ENCODE data around the gene SLC22A16.

Gene SLC22A16

GRCh38 chr6:110399219-110400071, 77.0 kb downstream of the SLC22A16 start:
- DNase-seq, result no peak

GRCh38 chr6:110398778-110399177, 77.6 kb downstream of the SLC22A16 start:
- DNase-seq, result no peak

GRCh38 chr6:110395221-110395620, 81.2 kb downstream of the SLC22A16 start:
- DNase-seq, result no peak

GRCh38 chr6:110394409-110394808, 82.0 kb downstream of the SLC22A16 start:
- no peak for DNase-seq

GRCh38 chr6:110392727-110393126, 83.7 kb downstream of the SLC22A16 start:
- DNase-seq, result no peak

GRCh38 chr6:110390404-110390803, 86.0 kb downstream of the SLC22A16 start:
- DNase-seq, result no peak

- no peak for DNase-seq
Observed at GRCh38 chr6:110389689-110390382, 86.6 kb downstream of the SLC22A16 start.

- no peak for DNase-seq
Observed at GRCh38 chr6:110387986-110388385, 88.4 kb downstream of the SLC22A16 start.

- DNase-seq, result no peak
Observed at GRCh38 chr6:110385458-110385863, 91.0 kb downstream of the SLC22A16 start.

GRCh38 chr6:110378552-110378951, 97.9 kb downstream of the SLC22A16 start:
- no peak for DNase-seq

All from stimulated activated CD4-positive, alpha-beta T cell treated with anti-CD3 and anti-CD28 coated beads, Interleukin-12 subunit alpha, Interleukin-12 subunit beta, amount 100 ng/mL, for 4 hours (primary cell).